Astrocyte (in vitro differentiated cells and primary cell): ENCODE measurements around the gene EXOSC10. TPM values are rescaled to one million over a fixed set of nuclear protein-coding genes. Genes with fewer than 3 reads are reported as not detected.
"Not testable (repeated sequence)": the region's sequence is repeated elsewhere in the genome, so short reads cannot be mapped to it uniquely, and the experiment has no call there.

Experiments used
- DNase-seq: peaks from one replicate; pipeline ENCODE4 v3.0.0-alpha.2; 2010; ENCODE audit warnings: low read depth
- FAIRE-seq: peaks from 2 replicates; lab custom pipeline; 2011; peaks lifted over from hg19 to GRCh38; lab: Jason Lieb, UNC
- H2AFZ ChIP-seq: 2 replicates; pipeline ENCODE4 v1.6.0; 2012; ENCODE audit warnings: low read depth, low read length, inconsistent platforms
- H3K27ac ChIP-seq: 2 replicates; pipeline ENCODE4 v1.5.1; 2011; ENCODE audit warnings: low read depth, low read length, inconsistent platforms
- H3K27me3 ChIP-seq: 2 replicates; pipeline ENCODE4 v1.6.0; 2011; ENCODE audit warnings: low read length, inconsistent platforms; ENCODE audit not compliant: insufficient read depth
- H3K36me3 ChIP-seq: 2 replicates; pipeline ENCODE4 v1.5.1; 2011; ENCODE audit warnings: low read length, inconsistent platforms; ENCODE audit not compliant: insufficient read depth
- H3K4me1 ChIP-seq: 2 replicates; pipeline ENCODE4 v1.5.1; 2011; ENCODE audit warnings: low read length, inconsistent platforms; ENCODE audit not compliant: insufficient read depth
- H3K4me2 ChIP-seq: 2 replicates; pipeline ENCODE4 v1.6.0; 2012; ENCODE audit warnings: low read length, inconsistent platforms
- H3K4me3 ChIP-seq: 2 replicates; pipeline ENCODE4 v1.5.1; 2011; ENCODE audit warnings: low read depth, mild to moderate bottlenecking, low read length, inconsistent platforms; ENCODE audit not compliant: insufficient read depth
- H3K79me2 ChIP-seq: 2 replicates; pipeline ENCODE4 v1.6.0; 2012; ENCODE audit warnings: mild to moderate bottlenecking, low read length, inconsistent platforms; ENCODE audit not compliant: insufficient read depth
- H3K9ac ChIP-seq: 2 replicates; pipeline ENCODE4 v1.6.0; 2012; ENCODE audit warnings: mild to moderate bottlenecking, low read length, inconsistent platforms
- H3K9me3 ChIP-seq: 2 replicates; pipeline ENCODE4 v1.5.1; 2012; ENCODE audit warnings: low read depth, mild to moderate bottlenecking, low read length, inconsistent platforms; ENCODE audit not compliant: insufficient read depth
- H4K20me1 ChIP-seq: 2 replicates; pipeline ENCODE4 v1.6.0; 2012; ENCODE audit warnings: low read length, inconsistent platforms; ENCODE audit not compliant: insufficient read depth
- H3K27ac Mint-ChIP-seq: one replicate; pipeline ENCODE4 v1.8.0; 2021; ENCODE audit warnings: mild to moderate bottlenecking, mixed read lengths; ENCODE audit not compliant: unreplicated experiment
- H3K27me3 Mint-ChIP-seq: one replicate; pipeline ENCODE4 v1.8.0; 2021; ENCODE audit warnings: low read depth, mixed read lengths; ENCODE audit not compliant: unreplicated experiment
- H3K36me3 Mint-ChIP-seq: one replicate; pipeline ENCODE4 v1.8.0; 2021; ENCODE audit warnings: low read depth, mixed read lengths; ENCODE audit not compliant: unreplicated experiment
- H3K4me1 Mint-ChIP-seq: one replicate; pipeline ENCODE4 v1.8.0; 2021; ENCODE audit warnings: low read depth, mixed read lengths; ENCODE audit not compliant: unreplicated experiment
- H3K4me3 Mint-ChIP-seq: one replicate; pipeline ENCODE4 v1.8.0; 2021; ENCODE audit warnings: mild to moderate bottlenecking, moderate library complexity, mixed read lengths; ENCODE audit not compliant: unreplicated experiment
- H3K9me3 Mint-ChIP-seq: one replicate; pipeline ENCODE4 v1.8.0; 2021; ENCODE audit warnings: mild to moderate bottlenecking, mixed read lengths; ENCODE audit not compliant: unreplicated experiment
- EZH2 ChIP-seq: IDR thresholded peaks from 2 replicates; pipeline ENCODE4 v1.6.1; 2012; ENCODE audit warnings: mild to moderate bottlenecking, low read length, inconsistent platforms; ENCODE audit not compliant: insufficient read depth
- total RNA-seq: library from RNA; stranded (reverse); gene quantifications from 2 replicates; pipeline ENCODE4 v1.2.1, GENCODE V29; 2021
- TF ChIP-seq, protein P1 (sequence below): IDR thresholded peaks from 2 replicates; pipeline ENCODE4 v1.5.1; 2011; ENCODE audit warnings: low read depth, mild to moderate bottlenecking, inconsistent platforms, low read length, moderate library complexity; ENCODE audit not compliant: insufficient read depth

Gene EXOSC10
- total RNA-seq, 1 donor from 2014 or later = 56.8 TPM

DNA sequence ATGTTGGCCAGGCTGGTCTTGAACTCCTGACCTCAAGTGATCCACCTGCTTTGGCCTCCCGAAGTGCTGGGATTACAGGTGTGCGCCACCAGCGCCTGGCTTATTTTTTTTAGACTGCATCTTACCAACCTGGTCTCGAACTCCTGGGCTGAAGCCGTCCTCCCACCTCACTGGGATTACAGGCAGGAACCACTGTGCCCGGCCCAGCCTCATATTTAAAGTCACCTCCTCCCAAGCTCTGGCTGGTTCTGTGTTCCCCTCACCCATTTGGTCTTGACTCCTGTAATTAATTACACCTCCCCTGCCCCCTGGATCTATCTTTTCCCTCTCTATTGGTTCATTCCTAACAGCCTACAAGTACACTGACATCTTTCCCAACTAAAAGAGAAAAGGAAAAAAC lies 1.7 kb upstream of the EXOSC10 start:
- no peak for TF ChIP-seq EZH2
- TF ChIP-seq, protein P1, sequence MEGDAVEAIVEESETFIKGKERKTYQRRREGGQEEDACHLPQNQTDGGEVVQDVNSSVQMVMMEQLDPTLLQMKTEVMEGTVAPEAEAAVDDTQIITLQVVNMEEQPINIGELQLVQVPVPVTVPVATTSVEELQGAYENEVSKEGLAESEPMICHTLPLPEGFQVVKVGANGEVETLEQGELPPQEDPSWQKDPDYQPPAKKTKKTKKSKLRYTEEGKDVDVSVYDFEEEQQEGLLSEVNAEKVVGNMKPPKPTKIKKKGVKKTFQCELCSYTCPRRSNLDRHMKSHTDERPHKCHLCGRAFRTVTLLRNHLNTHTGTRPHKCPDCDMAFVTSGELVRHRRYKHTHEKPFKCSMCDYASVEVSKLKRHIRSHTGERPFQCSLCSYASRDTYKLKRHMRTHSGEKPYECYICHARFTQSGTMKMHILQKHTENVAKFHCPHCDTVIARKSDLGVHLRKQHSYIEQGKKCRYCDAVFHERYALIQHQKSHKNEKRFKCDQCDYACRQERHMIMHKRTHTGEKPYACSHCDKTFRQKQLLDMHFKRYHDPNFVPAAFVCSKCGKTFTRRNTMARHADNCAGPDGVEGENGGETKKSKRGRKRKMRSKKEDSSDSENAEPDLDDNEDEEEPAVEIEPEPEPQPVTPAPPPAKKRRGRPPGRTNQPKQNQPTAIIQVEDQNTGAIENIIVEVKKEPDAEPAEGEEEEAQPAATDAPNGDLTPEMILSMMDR = no peak
- DNase-seq (no peak), FAIRE-seq (no peak)
- Histone ChIP-seq H3K4me1 (peaks cover 3% of the 10 kb centered on the region), H4K20me1 (no peaks in the 10 kb centered on the region), H3K4me3 (no peak overlapping the region), H3K27me3 (no peaks in the 10 kb centered on the region), H2AFZ (no peak overlapping the region), H3K79me2 (peaks cover 20% of the 10 kb centered on the region), H3K9me3 (no peaks in the 10 kb centered on the region), H3K9ac (no peak overlapping the region), H3K27ac (no peak overlapping the region), H3K36me3 (peaks cover 6% of the 10 kb centered on the region), H3K4me2 (no peak overlapping the region)
- Mint-ChIP-seq H3K4me3 (peak overlapping the region; percentile 54), H3K4me1 (peaks cover 7% of the 10 kb centered on the region), H3K36me3 (peaks cover 1% of the 10 kb centered on the region), H3K27me3 (no peaks in the 10 kb centered on the region), H3K27ac (no peak overlapping the region), H3K9me3 (no peaks in the 10 kb centered on the region)

DNA sequence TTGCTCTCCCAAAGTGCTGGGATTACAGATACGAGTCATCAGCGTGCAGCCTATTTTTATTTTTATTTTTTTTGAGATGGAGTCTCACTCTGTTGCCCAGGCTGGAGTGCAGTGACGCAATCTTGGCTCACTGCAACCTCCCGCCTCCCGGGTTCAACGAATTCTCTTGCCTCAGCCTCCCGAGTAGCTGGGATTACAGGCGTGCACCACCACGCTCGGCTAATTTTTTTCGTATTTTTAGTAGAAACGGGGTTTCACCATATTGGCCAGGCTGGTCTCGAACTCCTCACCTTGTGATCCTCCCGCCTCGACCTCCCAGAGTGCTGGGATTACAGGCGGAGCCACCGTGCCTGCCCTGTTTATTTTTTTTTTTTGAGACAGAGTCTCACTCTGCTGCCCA lies 1.1 kb upstream of the EXOSC10 start:
- not testable (repeated sequence) for H3K36me3 Mint-ChIP-seq, H3K9me3 Mint-ChIP-seq, H3K4me1 ChIP-seq, H4K20me1 ChIP-seq, H3K4me3 Mint-ChIP-seq, H3K4me2 ChIP-seq, DNase-seq, H3K27ac Mint-ChIP-seq, FAIRE-seq, H3K9me3 ChIP-seq, H3K4me1 Mint-ChIP-seq, H2AFZ ChIP-seq, H3K9ac ChIP-seq, H3K27me3 Mint-ChIP-seq, H3K36me3 ChIP-seq, H3K27ac ChIP-seq, H3K27me3 ChIP-seq, H3K4me3 ChIP-seq
- peaks cover 20% of the 10 kb centered on the region for H3K79me2 ChIP-seq

DNA sequence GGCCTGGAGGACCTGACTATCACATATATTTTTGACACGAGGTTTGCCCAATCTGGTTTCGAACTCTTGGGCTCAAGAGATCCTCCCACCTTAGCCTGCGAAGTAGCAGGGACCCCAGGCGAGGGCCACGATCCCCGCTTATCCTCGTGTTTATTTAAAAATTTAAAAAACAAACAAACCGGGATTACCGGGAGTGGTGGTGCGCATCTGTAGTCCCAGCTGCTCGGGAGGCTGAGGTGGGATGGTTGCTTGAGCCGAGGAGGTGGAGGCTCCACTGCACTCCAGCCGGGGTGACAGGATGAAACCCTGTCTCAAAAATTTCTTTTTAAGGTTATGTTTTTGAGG lies 452 bp upstream of the EXOSC10 start:
- peaks cover 3% of the 10 kb centered on the region for H3K4me1 ChIP-seq
- FAIRE-seq = no peak
- H3K27ac ChIP-seq = peak overlapping the region; percentile 90
- Mint-ChIP-seq H3K36me3 (peaks cover 2% of the 10 kb centered on the region), H3K27ac (peak overlapping the region; percentile 96), H3K4me1 (peaks cover 7% of the 10 kb centered on the region), H3K9me3 (no peaks in the 10 kb centered on the region), H3K27me3 (no peaks in the 10 kb centered on the region), H3K4me3 (peak overlapping the region; percentile 97)
- H3K27me3 ChIP-seq = no peaks in the 10 kb centered on the region
- peak overlapping the region; percentile 89 for H2AFZ ChIP-seq
- no peaks in the 10 kb centered on the region for H3K9me3 ChIP-seq
- no peaks in the 10 kb centered on the region for H4K20me1 ChIP-seq
- peaks cover 4% of the 10 kb centered on the region for H3K36me3 ChIP-seq
- TF ChIP-seq, protein P1 = no peak
- no peak for TF ChIP-seq EZH2
- H3K9ac ChIP-seq = peak overlapping the region; percentile 96
- peak overlapping the region; percentile 89 for H3K4me2 ChIP-seq
- no peak for DNase-seq
- peak overlapping the region; percentile 91 for H3K4me3 ChIP-seq
- peaks cover 20% of the 10 kb centered on the region for H3K79me2 ChIP-seq
